ENCODE data around the gene ASB10. TPM values are rescaled to one million over a fixed set of nuclear protein-coding genes. Genes with fewer than 3 reads are reported as not detected.

ASB10 gene
- total and polyA plus RNA-seq, 2 of the 13 experiments (the other 11 are each of a cell fraction or from before 2014, with no cell fraction given) = not detected

- no peak for TF ChIP-seq NCOA5 (CRISPR knock-in tag; IDR thresholded peaks at IDR 0.05)
- TF ChIP-seq SMAD9 (CRISPR knock-in tag; IDR thresholded peaks at IDR 0.05) = no peak
- TF ChIP-seq THAP11 (CRISPR knock-in tag; IDR thresholded peaks at IDR 0.05) = peak; percentile 98
- TF ChIP-seq CEBPG (CRISPR knock-in tag; IDR thresholded peaks at IDR 0.05) = peak; percentile 97
- peak; percentile 47; the same call in 1 of the 2 replicates for TF ChIP-seq ARNTL (CRISPR knock-in tag; IDR thresholded peaks at IDR 0.05)
- TF ChIP-seq YY1 (IDR thresholded peaks at IDR 0.05; ENCODE audit: insufficient read depth, insufficient replicate concordance, low read depth, low read length) = peak; percentile 25
- TF ChIP-seq SPEN (CRISPR knock-in tag; IDR thresholded peaks at IDR 0.05; ENCODE audit: low read depth) = peak; percentile 80; the same call in 1 of the 2 replicates
- no peak; the same call in 1 of the 2 replicates for TF ChIP-seq SIN3B (IDR thresholded peaks at IDR 0.05; ENCODE audit: low read length)
- no peak for TF ChIP-seq KLF12 (CRISPR knock-in tag; IDR thresholded peaks at IDR 0.05; ENCODE audit: borderline replicate concordance)
- TF ChIP-seq MED8 (CRISPR knock-in tag; IDR thresholded peaks at IDR 0.05; ENCODE audit: insufficient replicate concordance) = no peak
- TF ChIP-seq ZSCAN21 (CRISPR knock-in tag; IDR thresholded peaks at IDR 0.05; ENCODE audit: borderline replicate concordance) = no peak
- TF ChIP-seq ZBTB33 (CRISPR knock-in tag; IDR thresholded peaks at IDR 0.05) = no peak
- TF ChIP-seq ZNF513 (CRISPR knock-in tag; conservative IDR thresholded peaks at IDR 0.05) = no peak
- TF ChIP-seq ZBTB38 (CRISPR knock-in tag; IDR thresholded peaks at IDR 0.05) = no peak
- TF ChIP-seq KLF16 (CRISPR knock-in tag; IDR thresholded peaks at IDR 0.05) = peak in 1 of 2 experiments; percentile 71; a peak in 1 of 4 replicates
Measured at GRCh38 chr7:151226875-151227782, 40.1 kb upstream of the ASB10 start, which contains the start of gene ABCF2 (continued).
